MCF 10A (cell line): ENCODE results near the gene SLC4A1. TPM values are rescaled to one million over a fixed set of nuclear protein-coding genes. Genes with fewer than 3 reads are reported as not detected.

Experiments
- BruUV-seq: library from RNA; stranded (reverse); fragments of 400-500 nt; replicated peaks from 2 replicates; lab custom pipeline; 2021; lab: Mats Ljungman, UMichigan
- CTCF ChIA-PET: fragments of 300-600 bp; sonication (Branson Sonifier 250); formaldehyde crosslinking; extraction: SDS; loops from one replicate; lab custom pipeline; 2021; ENCODE audit warnings: antibody characterized with exemption, inconsistent platforms; lab: Yijun Ruan, JAX
- POLR2A ChIA-PET: fragments of 300-600, 350-650 bp; sonication (Branson Sonifier 250); formaldehyde crosslinking; extraction: SDS; loops from one replicate; lab custom pipeline; 2020; ENCODE audit warnings: antibody characterized with exemption, inconsistent platforms; lab: Yijun Ruan, JAX
- DNase-seq: peaks from one replicate; pipeline ENCODE4 v3.0.0-alpha.2; 2018; ENCODE audit not compliant: unreplicated experiment
- H3K27ac Mint-ChIP-seq: one replicate; pipeline ENCODE4 v1.8.0; 2022; ENCODE audit warnings: mild to moderate bottlenecking, low read depth, mixed read lengths; ENCODE audit not compliant: unreplicated experiment
- H3K27me3 Mint-ChIP-seq: one replicate; pipeline ENCODE4 v1.8.0; 2022; ENCODE audit warnings: mixed read lengths; ENCODE audit not compliant: insufficient read depth, unreplicated experiment
- H3K36me3 Mint-ChIP-seq: one replicate; pipeline ENCODE4 v1.8.0; 2022; ENCODE audit warnings: mild to moderate bottlenecking, moderate library complexity, mixed read lengths; ENCODE audit not compliant: insufficient read depth, unreplicated experiment
- H3K4me1 Mint-ChIP-seq: one replicate; pipeline ENCODE4 v1.8.0; 2022; ENCODE audit warnings: mixed read lengths; ENCODE audit not compliant: insufficient read depth, unreplicated experiment
- H3K4me3 Mint-ChIP-seq: one replicate; pipeline ENCODE4 v1.8.0; 2022; ENCODE audit warnings: mild to moderate bottlenecking, moderate library complexity, mixed read lengths; ENCODE audit not compliant: unreplicated experiment
- H3K9me3 Mint-ChIP-seq: one replicate; pipeline ENCODE4 v1.8.0; 2022; ENCODE audit warnings: mixed read lengths; ENCODE audit not compliant: unreplicated experiment
- CTCF ChIP-seq: fragments of 200-600 bp; IDR thresholded peaks from one replicate; pipeline ENCODE4 v1.8.0; 2022; ENCODE audit warnings: antibody characterized with exemption, mild to moderate bottlenecking; ENCODE audit not compliant: unreplicated experiment
- intact Hi-C: fragments of 100-400 bp; cut with micrococcal nuclease; formaldehyde crosslinking; loops from 2 replicates; pipeline ENCODE4 v1.14.1; 2022
- total RNA-seq: library from RNA; stranded (reverse); gene quantifications from 2 replicates; pipeline ENCODE4 v1.2.3, GENCODE V29; 2022

Gene SLC4A1
- total RNA-seq, 1 experiment from 2014 or later, result not detected

- no peaks in the 10 kb centered on the region for H3K27me3 Mint-ChIP-seq
- CTCF ChIA-PET, result interaction anchor here (1.9 kb wide), 1 partner anchor 9 kb away, joined by 7 read pairs; no protein-coding TSS in a partner anchor
- no peak for DNase-seq
- no peak for TF ChIP-seq CTCF
- peaks cover 76% of the 10 kb centered on the region for H3K36me3 Mint-ChIP-seq
- H3K27ac Mint-ChIP-seq, result no peak overlapping the region
- POLR2A ChIA-PET, result no interaction called here
- no peaks in the 10 kb centered on the region for H3K9me3 Mint-ChIP-seq
- no peak overlapping the region for H3K4me3 Mint-ChIP-seq
- intact Hi-C loops, result no loop called here
- BruUV-seq, result no TSS peak
- peaks cover 17% of the 10 kb centered on the region for H3K4me1 Mint-ChIP-seq
These were observed 54.3 kb downstream of the SLC4A1 start for GRCh38 chr17:44213403-44214229.

GRCh38 chr17:44212507-44213402, 55.2 kb downstream of the SLC4A1 start:
- no peak for TF ChIP-seq CTCF
- no peak for DNase-seq
- intact Hi-C loops, result no loop called here
- Mint-ChIP-seq H3K9me3 (no peaks in the 10 kb centered on the region), H3K27me3 (no peaks in the 10 kb centered on the region), H3K4me3 (no peak overlapping the region), H3K4me1 (peaks cover 21% of the 10 kb centered on the region), H3K27ac (no peak overlapping the region), H3K36me3 (peaks cover 84% of the 10 kb centered on the region)
- no TSS peak for BruUV-seq
- ChIA-PET POLR2A (interaction anchor here (0.6 to 1.2 kb wide), 3 partner anchors 9 to 1507 kb away, joined by 3 to 5 read pairs (median 4); no protein-coding TSS in a partner anchor), CTCF (interaction anchor here (0.7 to 1.9 kb wide), 2 partner anchors 9 to 459 kb away, joined by 5 to 7 read pairs; no protein-coding TSS in a partner anchor)

GRCh38 chr17:44211281-44212265, 56.4 kb downstream of the SLC4A1 start:
- POLR2A ChIA-PET, result interaction anchor here (1.2 kb wide), 1 partner anchor 8 kb away, joined by 5 read pairs; no protein-coding TSS in a partner anchor

More at GRCh38 chr17:44211281-44212265, 56.4 kb downstream of the SLC4A1 start:
- intact Hi-C loops, result no loop called here
- no peak overlapping the region for H3K4me3 Mint-ChIP-seq
- peaks cover 10% of the 10 kb centered on the region for H3K4me1 Mint-ChIP-seq
- CTCF ChIA-PET, result no interaction called here
- TF ChIP-seq CTCF, result no peak
- no peaks in the 10 kb centered on the region for H3K27me3 Mint-ChIP-seq
- H3K36me3 Mint-ChIP-seq, result peaks cover 83% of the 10 kb centered on the region
- DNase-seq, result no peak
- no TSS peak for BruUV-seq
- no peaks in the 10 kb centered on the region for H3K9me3 Mint-ChIP-seq
- H3K27ac Mint-ChIP-seq, result no peak overlapping the region
